Measurements from ENCODE around the gene BTBD2.

GRCh38 chr19:1981253-1981652, 34.3 kb downstream of the BTBD2 start:
- TF ChIP-seq POLR2AphosphoS5 (IDR thresholded peaks at IDR 0.05; ENCODE audit: insufficient read depth in 1 of 2, low read depth in 1 of 2), result no peak
- no peak for TF ChIP-seq POLR2A (IDR thresholded peaks at IDR 0.05)
- TF ChIP-seq CTCF (IDR thresholded peaks at IDR 0.05), result no peak

All from vagina (tissue), 2 donors.